Hematopoietic multipotent progenitor cell treated with erythropoietin and hydrocortisone succinate and interleukin-3 and kit ligand, for 8 days (in vitro differentiated cells): ENCODE results near the gene EYS.

Experiments
- DNase-seq: peaks from one replicate; pipeline ENCODE4 v3.0.0-alpha.2; 2015

Gene EYS

DNA sequence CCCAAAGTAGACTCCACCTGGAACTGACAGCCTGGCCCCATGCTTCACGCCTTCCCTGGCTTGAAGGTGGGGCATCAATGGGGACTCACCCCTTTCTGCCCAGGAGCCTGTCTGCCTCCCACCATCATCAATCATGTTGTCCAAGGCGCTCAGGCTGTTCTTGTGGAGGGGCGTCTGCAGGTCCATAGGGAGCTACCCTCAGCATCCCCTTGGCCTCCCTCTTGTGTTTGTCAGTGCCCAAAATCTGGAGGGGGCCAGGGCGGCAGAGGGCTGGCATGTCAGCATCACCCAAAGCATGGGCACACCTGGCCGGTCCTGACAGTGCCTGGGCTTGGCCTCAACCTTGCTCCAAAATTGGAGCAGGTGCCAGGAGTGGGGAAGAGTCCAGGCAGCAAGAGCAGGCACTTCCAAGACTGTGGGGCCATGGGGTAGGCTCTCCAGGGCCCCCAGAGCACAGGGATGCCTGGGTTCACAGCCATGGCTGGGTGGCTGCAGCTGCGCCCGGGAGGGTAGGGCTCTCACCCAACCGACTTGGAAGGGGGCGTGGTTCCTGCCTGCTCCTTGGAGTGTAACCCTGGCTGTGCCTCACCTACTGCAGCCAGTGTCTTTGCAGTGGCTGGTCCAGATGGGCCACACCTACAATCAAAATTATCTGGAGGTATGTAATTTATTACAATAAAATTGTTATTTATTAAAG, 903.4 kb downstream of the EYS start:
- DNase-seq, result no peak

- DNase-seq, result no peak
Observed at GRCh38 chr6:64792534-64792933, 914.5 kb downstream of the EYS start.

DNA sequence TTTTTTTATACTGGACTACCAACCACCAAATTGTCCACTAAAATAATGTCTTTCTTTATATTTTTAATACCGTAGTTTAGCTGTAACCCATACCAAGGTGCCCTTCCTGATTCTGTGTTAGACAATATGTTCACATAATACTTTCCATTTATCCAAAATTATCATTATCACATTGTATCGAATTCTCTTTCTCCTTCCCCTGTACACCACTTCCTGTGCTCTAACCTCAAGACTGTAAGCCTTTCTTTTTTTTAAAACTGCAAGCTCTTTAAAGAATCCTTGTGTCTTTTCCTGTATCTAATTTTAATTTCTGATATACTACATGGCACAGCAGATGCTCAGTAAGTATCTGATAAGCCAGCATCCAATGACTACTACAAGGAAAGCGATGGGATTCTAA, 917.5 kb downstream of the EYS start:
- no peak for DNase-seq

GRCh38 chr6:64786736-64787135, 920.3 kb downstream of the EYS start:
- no peak for DNase-seq

- no peak for DNase-seq
Observed at GRCh38 chr6:64782877-64783276, 924.1 kb downstream of the EYS start.

GRCh38 chr6:64777941-64778785, 928.9 kb downstream of the EYS start:
- no peak for DNase-seq

GRCh38 chr6:64776359-64776758, 930.7 kb downstream of the EYS start:
- DNase-seq, result no peak

DNA sequence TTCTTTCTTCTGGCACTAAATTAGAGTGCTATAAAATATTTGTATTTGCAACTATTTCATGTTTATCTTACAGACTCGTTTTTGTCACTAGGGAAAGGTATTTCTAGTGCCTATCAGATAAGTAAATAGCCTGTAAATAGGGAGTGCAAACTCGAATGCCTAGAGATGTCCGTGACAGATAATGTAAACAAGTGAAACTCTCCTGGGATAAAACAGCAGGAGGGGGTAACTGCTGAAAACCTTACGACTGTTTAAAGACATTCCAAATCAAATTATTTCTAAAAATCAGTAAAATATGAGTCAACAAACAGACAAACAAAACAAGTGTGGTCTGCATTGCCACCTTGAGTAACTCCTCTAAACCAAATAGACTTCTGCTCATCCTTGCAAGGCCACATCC, 932.1 kb downstream of the EYS start:
- no peak for DNase-seq

GRCh38 chr6:64750910-64751309, 956.1 kb downstream of the EYS start:
- DNase-seq, result no peak

DNA sequence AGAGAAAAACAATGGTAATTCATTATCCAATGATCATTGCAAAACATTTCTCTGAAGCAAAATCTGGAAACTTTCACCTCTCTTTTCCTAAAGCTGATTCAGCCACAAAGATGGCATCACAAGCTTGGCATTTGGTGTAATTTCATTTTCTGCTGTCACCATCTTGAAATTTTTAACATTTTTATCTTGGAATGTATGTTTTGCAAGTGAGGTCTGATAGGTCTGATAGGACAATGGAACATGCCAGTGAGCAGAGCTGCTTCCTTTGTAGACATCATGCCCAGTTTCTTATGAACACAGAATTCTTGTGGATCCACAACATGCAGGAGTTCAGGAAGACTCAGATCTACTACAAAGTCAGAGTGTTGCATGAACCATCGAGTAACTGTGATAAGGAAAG, 969.6 kb downstream of the EYS start:
- no peak for DNase-seq

DNA sequence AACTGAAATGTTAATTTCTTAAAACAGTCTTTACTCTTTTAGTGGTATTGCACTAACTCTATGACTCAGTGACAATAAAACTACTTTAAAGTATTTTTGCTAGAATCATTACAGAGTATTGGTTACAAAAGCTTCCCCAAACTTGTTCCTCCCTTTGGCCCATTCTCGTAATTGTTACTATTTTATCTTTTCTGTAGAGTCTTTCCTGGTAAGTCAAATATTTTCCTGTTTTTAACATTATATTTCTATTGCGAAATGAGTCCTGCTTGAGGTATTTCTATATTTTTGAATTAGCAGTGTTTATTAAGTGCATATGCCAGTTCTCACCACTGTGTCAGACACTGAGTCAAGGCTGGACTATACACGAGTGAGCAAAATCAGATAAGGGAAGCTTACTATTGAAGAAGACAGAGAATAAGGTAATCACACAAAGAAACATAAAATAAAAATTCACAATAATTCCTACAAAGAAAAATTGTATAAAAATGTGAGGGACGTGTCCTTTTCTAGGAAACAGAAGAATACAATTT, 970.5 kb downstream of the EYS start:
- DNase-seq, result no peak

- no peak for DNase-seq
Observed at GRCh38 chr6:64733433-64733832, 973.6 kb downstream of the EYS start.

DNA sequence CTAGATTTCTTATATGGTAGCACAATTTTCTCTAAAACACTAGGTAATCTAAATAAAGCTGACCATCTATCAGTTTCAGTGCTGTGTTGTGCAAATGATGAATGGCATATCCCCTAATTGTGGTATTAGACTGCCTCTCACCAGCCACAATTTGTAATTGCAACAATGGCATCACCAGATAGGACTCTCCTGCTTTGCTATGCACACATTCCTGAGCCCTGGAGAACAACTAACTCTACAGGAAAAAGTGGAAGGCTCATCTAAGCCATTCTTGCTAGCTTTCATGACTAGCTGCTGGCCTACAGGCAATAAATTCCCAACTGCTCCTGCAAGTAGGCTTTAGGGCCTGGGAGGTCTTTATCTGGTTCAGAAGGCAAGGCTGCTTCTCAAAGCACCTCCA, 974.1 kb downstream of the EYS start:
- DNase-seq, result no peak

DNA sequence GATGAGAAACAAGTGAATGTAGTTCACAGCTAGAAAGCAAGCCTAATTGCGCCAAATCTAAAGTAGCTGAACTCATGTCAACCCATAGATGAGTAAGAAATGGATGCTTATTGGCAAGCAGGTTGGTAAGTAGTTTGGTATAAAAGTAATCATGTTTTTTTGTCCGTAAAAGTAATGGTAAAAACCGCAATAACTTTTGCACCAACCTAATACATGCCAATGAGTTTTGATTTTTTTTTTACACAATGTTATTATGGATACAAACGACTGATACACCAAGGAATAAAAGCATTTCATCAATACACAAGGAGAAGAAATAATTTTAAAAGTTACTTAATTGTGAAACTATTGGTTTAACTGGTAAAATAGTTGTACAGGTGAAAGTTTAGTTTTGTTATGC, 977.5 kb downstream of the EYS start:
- no peak for DNase-seq

- DNase-seq, result no peak
Observed at GRCh38 chr6:64727075-64727474, 980.0 kb downstream of the EYS start.

DNA sequence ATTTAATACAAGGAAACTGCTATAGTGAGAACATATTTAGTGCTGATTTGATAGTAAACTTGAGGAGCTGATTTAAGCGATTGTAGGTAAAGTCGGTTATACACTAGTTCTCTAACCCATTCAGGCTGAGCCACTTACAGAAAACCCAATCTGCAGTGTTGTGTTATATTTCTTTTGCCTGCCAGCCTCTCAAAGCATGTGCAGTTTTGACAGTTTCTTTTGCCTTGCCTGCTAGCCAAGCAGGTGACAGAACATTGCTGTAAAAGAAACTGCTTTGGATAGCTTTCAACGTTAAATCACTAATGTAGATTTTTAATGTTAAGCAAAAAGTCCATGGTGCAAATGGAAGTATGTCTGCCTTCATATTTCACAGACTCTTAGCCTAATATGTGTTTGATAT, 982.9 kb downstream of the EYS start:
- DNase-seq, result no peak

DNA sequence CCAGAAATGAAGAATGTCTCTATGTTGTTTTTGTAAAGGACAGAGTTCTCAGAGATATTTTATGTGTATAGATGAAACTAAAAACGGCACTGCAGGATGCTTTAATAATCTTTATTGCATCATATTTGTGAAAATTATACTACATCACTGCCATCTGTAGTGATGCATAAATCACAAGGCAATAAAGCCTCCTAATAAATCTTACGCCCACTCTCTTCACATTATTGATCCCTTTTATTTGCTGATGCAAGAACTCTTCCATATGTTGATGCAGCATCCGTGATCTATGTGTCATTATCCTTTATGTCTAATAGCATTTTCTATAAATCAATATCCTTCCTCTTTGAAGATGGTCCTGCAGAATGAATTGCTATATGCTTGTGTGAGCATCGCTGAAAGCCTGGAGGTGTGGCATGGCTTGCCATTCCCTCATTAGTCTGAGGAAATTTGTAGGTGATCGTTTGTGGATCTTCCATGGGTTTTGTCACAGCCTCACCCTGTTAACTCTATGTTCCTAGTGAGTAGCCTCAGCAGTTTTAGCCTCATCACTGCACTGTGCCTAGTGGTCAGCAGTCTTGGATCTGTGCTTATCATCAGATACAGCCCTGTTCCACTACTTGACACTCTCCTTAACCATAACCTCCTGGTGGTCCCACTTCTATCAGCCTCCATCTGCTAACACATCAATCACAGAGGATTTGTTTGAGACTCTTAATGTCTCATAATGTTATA, 983.5 kb downstream of the EYS start:
- DNase-seq, result no peak

- no peak for DNase-seq
Observed at GRCh38 chr6:64721865-64722264, 985.2 kb downstream of the EYS start.

DNA sequence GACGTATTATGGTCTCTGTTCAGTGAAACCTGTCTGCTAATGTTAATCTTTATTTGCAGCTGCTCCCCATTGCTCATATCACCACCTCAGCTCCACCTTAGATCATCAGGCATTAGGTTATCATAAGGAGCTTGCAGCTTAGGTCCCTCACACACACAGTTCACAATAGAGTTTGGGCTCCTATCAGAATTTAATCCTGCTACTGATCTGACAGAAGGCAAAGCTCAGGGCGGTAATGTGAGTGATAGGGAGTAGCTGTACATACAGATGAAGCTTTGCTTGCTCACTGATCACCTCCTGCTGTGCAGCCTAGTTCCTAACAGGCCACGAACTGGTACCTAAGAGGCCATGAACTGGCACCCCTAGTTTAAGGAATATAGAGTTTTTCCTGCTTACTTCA, 989.7 kb downstream of the EYS start:
- no peak for DNase-seq

GRCh38 chr6:64715624-64716023, 991.4 kb downstream of the EYS start:
- DNase-seq, result no peak

- no peak for DNase-seq
Observed at GRCh38 chr6:64714073-64714472, 993.0 kb downstream of the EYS start.

DNA sequence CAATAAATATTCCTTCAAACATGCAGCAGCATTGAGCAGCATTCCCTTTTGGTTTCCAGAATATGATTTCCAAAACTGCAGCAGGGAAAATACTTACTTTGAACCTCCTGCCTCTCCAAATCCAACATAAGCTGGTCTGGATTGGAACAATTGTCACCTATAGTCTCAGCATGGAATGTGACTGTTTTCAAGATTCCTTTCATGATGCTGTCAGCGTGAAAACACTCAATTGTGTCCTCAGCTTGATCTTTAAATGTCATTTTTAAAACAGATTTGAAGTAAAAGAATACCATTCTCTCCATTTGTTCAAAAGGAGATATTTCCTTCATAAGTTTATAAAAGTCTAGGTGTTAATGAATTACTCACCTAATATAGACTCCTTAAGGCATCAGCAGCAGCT, 993.9 kb downstream of the EYS start:
- DNase-seq, result no peak

- no peak for DNase-seq
Observed at GRCh38 chr6:64712606-64713005, 994.4 kb downstream of the EYS start.

GRCh38 chr6:64703922-64704321, 1003.1 kb downstream of the EYS start:
- no peak for DNase-seq
